Endothelial cell of umbilical vein (primary cell): Measurements from ENCODE around the gene ERBB4. TPM values are rescaled to one million over a fixed set of nuclear protein-coding genes. Genes with fewer than 3 reads are reported as not detected.

ENCODE experiments used
- BruUV-seq: library from RNA; stranded (reverse); fragments of 400-500 nt; replicated peaks from 2 replicates; lab custom pipeline; 2021; lab: Mats Ljungman, UMichigan
- CTCF ChIA-PET: fragments of 300-600, 350-600 bp; sonication (Branson Sonifier 250); formaldehyde crosslinking; loops from one replicate; lab custom pipeline; 2021; ENCODE audit warnings: antibody characterized with exemption, inconsistent platforms; lab: Charles Lee
- POLR2A ChIA-PET: fragments of 300-600, 350-600 bp; sonication (Branson Sonifier 250); formaldehyde crosslinking; loops from one replicate; lab custom pipeline; 2021; ENCODE audit warnings: antibody characterized with exemption, inconsistent platforms; lab: Charles Lee
- DNase-seq: peaks from one replicate; pipeline ENCODE4 v3.0.0-alpha.2; 2011; ENCODE audit warnings: low read depth, low spot score
- FAIRE-seq: peaks from 2 replicates; lab custom pipeline; 2011; peaks lifted over from hg19 to GRCh38; lab: Jason Lieb, UNC
- H2AFZ ChIP-seq: 2 replicates; pipeline ENCODE4 v1.6.0; 2012; ENCODE audit warnings: low read depth, low read length, control low read depth, inconsistent platforms
- H3K27ac ChIP-seq: 2 replicates; pipeline ENCODE4 v1.5.1; 2011; ENCODE audit warnings: low read depth, mild to moderate bottlenecking, control low read depth, low read length, moderate library complexity; ENCODE audit not compliant: insufficient read depth
- H3K27me3 ChIP-seq, 2 experiments: 2 replicates each; pipeline versions ENCODE4 v1.6.0 to v1.6.1; 2011; ENCODE audit warnings: low read length in 2 of 2, mixed read lengths in 1 of 2; ENCODE audit not compliant: control insufficient read depth in 2 of 2, insufficient read depth in 2 of 2
- H3K36me3 ChIP-seq, 2 experiments: 2 replicates in 1 of 2; 3 replicates in 1 of 2; pipeline ENCODE4 v1.5.1; 2011; ENCODE audit warnings: low read length in 2 of 2, mild to moderate bottlenecking in 1 of 2, moderate library complexity in 1 of 2; ENCODE audit not compliant: control insufficient read depth in 2 of 2, insufficient read depth in 2 of 2; ENCODE audit errors: extremely low read depth in 1 of 2
- H3K4me1 ChIP-seq: 3 replicates; pipeline ENCODE4 v1.5.1; 2011; ENCODE audit warnings: mild to moderate bottlenecking, low read length; ENCODE audit not compliant: control insufficient read depth, insufficient read depth; ENCODE audit errors: extremely low read depth
- H3K4me2 ChIP-seq: 2 replicates; pipeline ENCODE4 v1.6.1; 2011; ENCODE audit warnings: low read length, control low read depth, mixed read lengths; ENCODE audit not compliant: insufficient read depth
- H3K4me3 ChIP-seq, 3 experiments: fragments of 200-600 bp in 1 of 3; sonication (generic), shearing (Covaris generic) in 1 of 3; replicated peaks in 1 of 3; 2 replicates each; pipeline ENCODE4 v1.5.1; 2011 to 2016; ENCODE audit warnings: control low read depth in 3 of 3, low read length in 3 of 3, mild to moderate bottlenecking in 2 of 3, inconsistent platforms in 1 of 3, low read depth in 1 of 3, moderate library complexity in 1 of 3; ENCODE audit not compliant: insufficient read depth in 1 of 3
- H3K79me2 ChIP-seq: 2 replicates; pipeline ENCODE4 v1.6.0; 2012; ENCODE audit warnings: low read length, inconsistent platforms; ENCODE audit not compliant: control insufficient read depth, insufficient read depth
- H3K9ac ChIP-seq: replicated peaks from 2 replicates; pipeline ENCODE3; 2011; ENCODE audit warnings: low read length, control low read depth; ENCODE audit not compliant: insufficient read depth; ENCODE audit errors: extremely low read depth
- H3K9me1 ChIP-seq: replicated peaks from 3 replicates; pipeline ENCODE4 v1.6.0; 2011; ENCODE audit warnings: mild to moderate bottlenecking, low read length; ENCODE audit not compliant: control insufficient read depth, insufficient read depth; ENCODE audit errors: extremely low read depth
- H3K9me3 ChIP-seq: replicated peaks from 2 replicates; pipeline ENCODE4 v1.5.1; 2012; ENCODE audit warnings: low read length, inconsistent platforms; ENCODE audit not compliant: control insufficient read depth, insufficient read depth
- H4K20me1 ChIP-seq: replicated peaks from 2 replicates; pipeline ENCODE3; 2011; ENCODE audit warnings: mild to moderate bottlenecking, low read length; ENCODE audit not compliant: control insufficient read depth, insufficient read depth; ENCODE audit errors: extremely low read depth
- CTCF ChIP-seq, 2 donors: IDR thresholded peaks; 1 replicate in 1 of 2; 2 replicates in 1 of 2; pipeline ENCODE4 v1.5.1; 2011; ENCODE audit warnings: low read length in 2 of 2, mild to moderate bottlenecking in 2 of 2, moderate library complexity in 2 of 2, control low read depth in 1 of 2, inconsistent platforms in 1 of 2, low read depth in 1 of 2; ENCODE audit not compliant: insufficient read depth in 1 of 2; ENCODE audit errors: extremely low read depth in 1 of 2
- EZH2 ChIP-seq: IDR thresholded peaks from 2 replicates; pipeline ENCODE4 v1.6.1; 2012; ENCODE audit warnings: borderline replicate concordance, low read depth, mild to moderate bottlenecking, moderate library complexity, low read length, inconsistent platforms; ENCODE audit not compliant: severe bottlenecking
- FOS ChIP-seq: IDR thresholded peaks from 2 replicates; pipeline ENCODE4 v1.6.1; 2011; ENCODE audit warnings: mild to moderate bottlenecking, low read length, moderate library complexity, borderline replicate concordance; ENCODE audit not compliant: insufficient read depth
- GATA2 ChIP-seq: IDR thresholded peaks from 2 replicates; pipeline ENCODE4 v1.7.0; 2011; ENCODE audit warnings: low read depth, mild to moderate bottlenecking, moderate library complexity, mixed read lengths, low read length; ENCODE audit not compliant: insufficient read length, insufficient read depth
- JUN ChIP-seq: IDR thresholded peaks from 2 replicates; pipeline ENCODE4 v1.6.1; 2011; ENCODE audit warnings: borderline replicate concordance, low read depth; ENCODE audit not compliant: insufficient read length, insufficient read depth
- MAX ChIP-seq: IDR thresholded peaks from 2 replicates; pipeline ENCODE4 v1.6.1; 2011; ENCODE audit not compliant: insufficient read depth, insufficient read length
- MYC ChIP-seq: IDR thresholded peaks from one replicate; pipeline ENCODE4 v1.6.1; 2011; ENCODE audit warnings: mild to moderate bottlenecking, low read depth, low read length
- POLR2A ChIP-seq: IDR thresholded peaks from 2 replicates; pipeline ENCODE4 v1.6.1; 2012; ENCODE audit warnings: low read depth, mild to moderate bottlenecking, control low read depth, low read length
- POLR2AphosphoS5 ChIP-seq: IDR thresholded peaks from 2 replicates; pipeline ENCODE4 v1.6.1; 2012; ENCODE audit warnings: low read depth, mild to moderate bottlenecking, control low read depth, low read length, moderate library complexity; ENCODE audit not compliant: insufficient read depth
- dilution Hi-C: fragments of 300-500 bp; cut with MboI; formaldehyde crosslinking; loops from one replicate; pipeline ENCODE4 v1.15.0; 2019; ENCODE audit warnings: low sequenced_read_pairs; ENCODE audit not compliant: extremely low pct_ligation_motif_present
- intact Hi-C: fragments of 100-400 bp; cut with micrococcal nuclease; formaldehyde crosslinking; loops from one replicate; pipeline ENCODE4 v1.10.0; 2022
- polyA plus RNA-seq, 4 experiments: library from polyadenylated mRNA; depleted of rRNA in 3 of 4; stranded (reverse) in 3 of 4; unstranded in 1 of 4; fragments of >200 nt; gene quantifications; 2 replicates each; pipeline versions ENCODE4 v1.2.1 to v1.2.3, GENCODE V29; 2011 to 2012; ENCODE audit warnings: missing spikeins in 1 of 4
- total RNA-seq: library from RNA; stranded (reverse); gene quantifications from 2 replicates; pipeline ENCODE4 v1.2.3, GENCODE V29; 2021

The ERBB4 gene
- total and polyA plus RNA-seq, 2 donors (not counting 3 experiments of a cell fraction or from before 2014, with no cell fraction given): 0.01 to 0.27 TPM

- DNase-seq: no peak
- no peak for FAIRE-seq
- H3K27me3 ChIP-seq: no peaks in the 10 kb centered on the region
- no peaks in the 10 kb centered on the region for H3K9me1 ChIP-seq
- ChIA-PET CTCF (interaction anchor here (1.1 to 1.3 kb wide), 2 partner anchors 11 to 20 kb away, joined by 3 read pairs; no protein-coding TSS in a partner anchor), POLR2A (no interaction called here)
- no peak for TF ChIP-seq GATA2
- no peak for TF ChIP-seq MAX
- no peak for TF ChIP-seq POLR2A
- TF ChIP-seq POLR2AphosphoS5: no peak
- TF ChIP-seq MYC: no peak
- TF ChIP-seq CTCF (IDR thresholded peaks at IDR 0.05; ENCODE audit: extremely low read depth in 1 of 2, insufficient read depth in 1 of 2, low read depth in 1 of 2, low read length in 2 of 2): no peak
- no peak for TF ChIP-seq FOS
- TF ChIP-seq JUN: no peak
- TF ChIP-seq EZH2: no peak
- H2AFZ ChIP-seq: no peak overlapping the region
- H3K79me2 ChIP-seq: no peaks in the 10 kb centered on the region
- dilution Hi-C loops: no loop called here
- no peaks in the 10 kb centered on the region for H3K4me1 ChIP-seq
- no peaks in the 10 kb centered on the region for H3K9me3 ChIP-seq
- no peak overlapping the region for H3K9ac ChIP-seq
- no TSS peak for BruUV-seq
- intact Hi-C loops: no loop called here
- no peaks in the 10 kb centered on the region for H4K20me1 ChIP-seq
- no peak overlapping the region for H3K4me2 ChIP-seq
- no peak overlapping the region for H3K27ac ChIP-seq
- H3K36me3 ChIP-seq: no peaks in the 10 kb centered on the region
- no peak overlapping the region for H3K4me3 ChIP-seq
These were observed 192.6 kb downstream of the ERBB4 start for GRCh38 chr2:212345966-212346365.
